Fibroblast of lung (primary cell): ENCODE data around the gene ZNHIT2.
A peak's percentile ranks its signal among the peaks of the same experiment; 100 is the strongest.

Source experiments
- CTCF ChIP-seq, 2 donors: IDR thresholded peaks in 1 of 2; conservative IDR thresholded peaks in 1 of 2; 1 replicate in 1 of 2; 2 replicates in 1 of 2; pipeline ENCODE4 v1.5.1; 2011 to 2012; ENCODE audit warnings: low read length in 2 of 2, control low read depth in 1 of 2, inconsistent platforms in 1 of 2, low read depth in 1 of 2, mild to moderate bottlenecking in 1 of 2
- EZH2 ChIP-seq: IDR thresholded peaks from 2 replicates; pipeline ENCODE4 v1.5.1; 2012; ENCODE audit warnings: low read length, control low read depth, mild to moderate bottlenecking; ENCODE audit errors: missing control alignments

DNA sequence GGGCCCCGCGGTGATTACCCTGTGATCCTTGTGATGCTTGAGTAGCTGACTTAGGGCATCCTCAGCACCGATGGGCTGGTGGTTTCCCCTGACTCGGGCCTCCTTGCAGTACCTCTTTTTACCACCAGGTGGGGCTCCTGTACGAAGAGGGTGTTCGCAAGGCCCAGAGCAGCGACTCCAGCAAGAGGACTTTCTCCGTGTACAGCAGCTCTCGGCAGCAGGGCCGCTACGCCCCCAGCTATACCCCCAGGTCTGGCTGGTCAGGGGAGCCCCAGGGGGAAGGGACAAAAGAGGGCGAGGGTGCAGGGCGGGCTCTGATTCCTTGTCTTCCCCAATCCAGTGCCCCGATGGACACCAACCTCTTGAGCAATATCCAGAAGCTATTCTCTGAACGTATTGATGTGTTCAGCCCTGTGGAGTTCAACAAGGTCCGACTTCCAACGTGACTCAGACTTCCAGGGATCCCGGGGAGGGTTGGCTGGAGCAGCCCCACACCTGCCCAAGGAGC is 7.1 kb downstream of the ZNHIT2 start:
- TF ChIP-seq CTCF (conservative IDR thresholded peaks at IDR 0.05 in 1 of 2, IDR thresholded peaks at IDR 0.05 in 1 of 2; ENCODE audit: low read depth in 1 of 2, low read length in 2 of 2) (peak; percentile 96 to 98), EZH2 (no peak)
